K562 (cell line): ENCODE measurements around the gene ARV1. TPM values are rescaled to one million over a fixed set of nuclear protein-coding genes. Genes with fewer than 3 reads are reported as not detected.
A peak's percentile ranks its signal among the peaks of the same experiment; 100 is the strongest.

ENCODE experiments used
- ATAC-seq: fragments of 200-7000 bp; cut with Tn5 transposase; 3 replicates; pipeline ENCODE4 v1.9.1; 2020; ENCODE audit warnings: moderate library complexity
- BruUV-seq: library from RNA; stranded (reverse); fragments of 400-500 nt; replicated peaks from 2 replicates; lab custom pipeline; 2021; lab: Mats Ljungman, UMichigan
- CTCF ChIA-PET: fragments of 300-600 bp; formaldehyde crosslinking; extraction: SDS; loops from one replicate; lab custom pipeline; 2021; ENCODE audit warnings: low intra/inter-chr PET ratio; lab: Yijun Ruan, JAX
- POLR2A ChIA-PET: fragments of 300-600, 350-650 bp; sonication (Branson Sonifier 250); formaldehyde crosslinking; extraction: SDS; loops from one replicate; lab custom pipeline; 2021; ENCODE audit warnings: antibody characterized with exemption, inconsistent platforms; lab: Yijun Ruan, JAX
- DNase-seq, 4 experiments: peaks; one replicate each; pipeline versions ENCODE4 v3.0.0 to v3.0.0-alpha.2; 2011 to 2018; ENCODE audit warnings: low spot score in 3 of 4, mixed read lengths in 3 of 4; ENCODE audit errors: extremely low read depth in 1 of 4
- FAIRE-seq: peaks from 2 replicates; lab custom pipeline; 2011; peaks lifted over from hg19 to GRCh38; lab: Jason Lieb, UNC
- H2AFZ ChIP-seq: 2 replicates; pipeline ENCODE4 v1.6.0; 2011; ENCODE audit warnings: low read depth, low read length, control low read depth, inconsistent platforms
- H3K27ac ChIP-seq: fragments of 200-600 bp; 3 replicates; pipeline ENCODE4 v1.8.0; 2011; ENCODE audit warnings: low read depth, mild to moderate bottlenecking, control low read depth, inconsistent platforms, low read length, moderate library complexity, mixed read lengths; ENCODE audit errors: extremely low read depth
- H3K27me3 ChIP-seq, 2 experiments: fragments of 300-600 bp in 1 of 2; 2 replicates in 1 of 2; 3 replicates in 1 of 2; pipeline versions ENCODE4 v1.6.0 to v1.8.0; 2011; ENCODE audit warnings: inconsistent platforms in 2 of 2, low read length in 2 of 2, mild to moderate bottlenecking in 1 of 2, mixed read lengths in 1 of 2, moderate library complexity in 1 of 2; ENCODE audit not compliant: control insufficient read depth in 2 of 2, insufficient read depth in 2 of 2
- H3K36me3 ChIP-seq: fragments of 300-600 bp; 3 replicates; pipeline ENCODE4 v1.8.0; 2011; ENCODE audit warnings: mild to moderate bottlenecking, low read length, inconsistent platforms; ENCODE audit not compliant: control insufficient read depth, insufficient read depth
- H3K4me1 ChIP-seq, 2 experiments: fragments of 200-600 bp in 1 of 2; replicated peaks in 1 of 2; 2 replicates in 1 of 2; 3 replicates in 1 of 2; pipeline versions ENCODE4 v1.5.1 to v1.8.0; 2011; ENCODE audit warnings: inconsistent platforms in 2 of 2, low read length in 2 of 2, mild to moderate bottlenecking in 1 of 2, mixed read lengths in 1 of 2, moderate library complexity in 1 of 2; ENCODE audit not compliant: control insufficient read depth in 2 of 2, insufficient read depth in 2 of 2
- H3K4me2 ChIP-seq: 2 replicates; pipeline ENCODE4 v1.6.1; 2011; ENCODE audit warnings: low read length, control low read depth, inconsistent platforms, mixed read lengths; ENCODE audit not compliant: insufficient read depth
- H3K4me3 ChIP-seq: fragments of 200-600 bp; sonication (generic), shearing (Covaris generic); 2 replicates; pipeline ENCODE4 v1.5.1; 2016; ENCODE audit warnings: control low read depth, inconsistent platforms
- H3K79me2 ChIP-seq: fragments of 200-600 bp; 3 replicates; pipeline ENCODE4 v1.8.0; 2011; ENCODE audit warnings: low read length, inconsistent platforms; ENCODE audit not compliant: control insufficient read depth, insufficient read depth
- H3K9ac ChIP-seq, 2 experiments: 2 replicates each; pipeline versions ENCODE4 v1.6.0 to v1.6.1; 2011; ENCODE audit warnings: low read depth in 2 of 2, low read length in 2 of 2, control low read depth in 1 of 2, inconsistent platforms in 1 of 2, mild to moderate bottlenecking in 1 of 2, mixed read lengths in 1 of 2; ENCODE audit not compliant: insufficient read depth in 1 of 2
- H3K9me1 ChIP-seq: one replicate; pipeline ENCODE4 v1.6.0; 2011; ENCODE audit warnings: inconsistent platforms, mild to moderate bottlenecking, low read length, moderate library complexity; ENCODE audit not compliant: control insufficient read depth, insufficient read depth
- H3K9me3 ChIP-seq: replicated peaks from 2 replicates; pipeline ENCODE4 v1.5.1; 2011; ENCODE audit warnings: low read depth, low read length, inconsistent platforms; ENCODE audit not compliant: control insufficient read depth, insufficient read depth
- H4K20me1 ChIP-seq: replicated peaks from 2 replicates; pipeline ENCODE4 v1.6.1; 2011; ENCODE audit warnings: low read length, inconsistent platforms, mixed read lengths; ENCODE audit not compliant: control insufficient read depth, insufficient read depth
- BHLHE40 ChIP-seq: IDR thresholded peaks from 2 replicates; pipeline ENCODE4 v1.6.1; 2011; ENCODE audit warnings: low read length, improper control_type of control experiment
- CBX3 ChIP-seq, 2 experiments: IDR thresholded peaks; 1 replicate in 1 of 2; 2 replicates in 1 of 2; pipeline ENCODE4 v1.6.1; 2012; ENCODE audit warnings: inconsistent platforms in 2 of 2, low read length in 2 of 2, borderline replicate concordance in 1 of 2, control low read depth in 1 of 2
- HSF4 ChIP-seq: fragments of 250-450 bp; sonication (Bioruptor Pico); IDR thresholded peaks from 2 replicates; pipeline ENCODE4 v2.1.2; 2022; ENCODE audit warnings: mild to moderate bottlenecking, moderate library complexity, borderline replicate concordance
- NFIX ChIP-seq: fragments of 250-450 bp; sonication (Bioruptor Pico); IDR thresholded peaks from 2 replicates; pipeline ENCODE4 v1.4.0; 2020; ENCODE audit warnings: low read depth, mild to moderate bottlenecking, moderate library complexity
- POLR2G ChIP-seq: fragments of 200-400 bp; formaldehyde crosslinking; IDR thresholded peaks from 2 replicates; pipeline ENCODE4 v1.6.1; 2017; ENCODE audit warnings: low read depth, mild to moderate bottlenecking, antibody characterized with exemption, low read length, moderate library complexity
- RBFOX2 ChIP-seq: fragments of 200-400 bp; formaldehyde crosslinking; IDR thresholded peaks from 2 replicates; pipeline ENCODE4 v1.6.1; 2017; ENCODE audit warnings: low read depth, mild to moderate bottlenecking, low read length, moderate library complexity
- RBM39 ChIP-seq: fragments of 200-400 bp; formaldehyde crosslinking; optimal IDR thresholded peaks from 2 replicates; pipeline ENCODE3; 2018; ENCODE audit warnings: low read depth, low read length
- SRSF9 ChIP-seq: fragments of 200-400 bp; formaldehyde crosslinking; IDR thresholded peaks from 2 replicates; pipeline ENCODE4 v1.6.1; 2017; ENCODE audit warnings: low read depth, low read length, borderline replicate concordance
- ZNF347 ChIP-seq: fragments of 450-650 bp; formaldehyde crosslinking; IDR thresholded peaks from 2 replicates; pipeline ENCODE4 v1.4.0; 2020; ENCODE audit warnings: low read depth, mild to moderate bottlenecking, moderate library complexity
- ZNF41 ChIP-seq: fragments of 250-450 bp; sonication (Bioruptor Pico); conservative IDR thresholded peaks from 2 replicates; pipeline ENCODE4 v1.4.0; 2020; ENCODE audit warnings: mild to moderate bottlenecking
- WGBS: fragments of 100-300 bp; shearing (Covaris generic); methylation state at CpG from one replicate; pipeline ENCODE4 v1.1.6; 2016; ENCODE audit warnings: low coverage, mixed read lengths; ENCODE audit not compliant: insufficient coverage; ENCODE audit errors: missing lambda C conversion rate; 5-methylcytosine and 5-hydroxymethylcytosine counted together
- in situ Hi-C: fragments of 300-500 bp; cut with MboI; formaldehyde crosslinking; loops from 4 replicates; pipeline ENCODE4 v1.15.0; 2018; ENCODE audit warnings: inconsistent platforms, mixed read lengths
- intact Hi-C: fragments of 100-400 bp; cut with micrococcal nuclease; formaldehyde crosslinking; loops from 2 replicates; pipeline ENCODE4 v1.14.2; 2022
- polyA plus RNA-seq, 8 experiments: library from polyadenylated mRNA; depleted of rRNA in 4 of 8; stranded (reverse) in 5 of 8; unstranded in 3 of 8; fragments of >200 nt; fragmentation: Nextera tagmentation in 2 of 8; fragmentation: Illumina TruSeq in 1 of 8; extraction: Ambion mirVana in 2 of 8; extraction: Trizol in 1 of 8; gene quantifications; 2 replicates each; pipeline versions ENCODE4 v1.2.1 to v1.2.3, GENCODE V29; 2011 to 2014; ENCODE audit warnings: inconsistent platforms in 1 of 8, missing spikeins in 1 of 8
- total RNA-seq, 7 experiments: library from RNA; depleted of rRNA in 6 of 7; stranded (reverse); fragments of >200 nt in 6 of 7; fragmentation: Illumina TruSeq in 2 of 7; extraction: Trizol in 2 of 7; gene quantifications; 2 replicates each; pipeline versions ENCODE4 v1.2.1 to v1.2.3, GENCODE V29; 2011 to 2021; ENCODE audit warnings: low replicate concordance in 1 of 7
- TF ChIP-seq, protein P1 (sequence below): fragments of 450-650 bp; IDR thresholded peaks from 2 replicates; pipeline ENCODE4 v1.7.1; 2018; ENCODE audit warnings: mild to moderate bottlenecking, low read depth; ENCODE audit not compliant: partially characterized antibody
- TF ChIP-seq, protein P2 (sequence below): fragments of 450-650 bp; formaldehyde crosslinking; IDR thresholded peaks from 2 replicates; pipeline ENCODE4 v1.4.0; 2020; ENCODE audit warnings: mild to moderate bottlenecking

The ARV1 gene
- total and polyA plus RNA-seq, 9 of the 15 experiments (the other 6 are each of a cell fraction or from before 2014, with no cell fraction given): 54.8 to 139 (median 74.0) TPM

DNA sequence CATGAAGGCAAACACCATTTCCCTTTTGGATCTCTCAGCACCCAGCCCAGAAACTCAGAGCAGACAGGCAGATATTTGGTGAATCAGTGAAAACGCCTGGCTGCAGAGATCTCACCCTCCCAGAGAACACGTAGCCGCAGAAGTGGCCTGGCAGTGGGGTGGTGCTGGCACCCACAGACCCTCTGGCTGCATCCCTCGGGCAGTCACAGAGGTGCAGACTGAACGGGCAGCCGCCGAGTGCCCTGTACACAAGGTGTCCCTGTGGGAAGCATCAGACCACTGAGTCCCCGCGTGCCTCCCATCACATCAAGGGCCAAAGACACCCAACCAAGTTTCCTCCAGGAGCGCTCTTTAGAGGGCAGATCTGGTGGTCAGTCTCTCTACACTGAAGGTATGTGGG is 49.1 kb downstream of the ARV1 start:
- BruUV-seq: no TSS peak
- Histone ChIP-seq H3K36me3 (peaks cover 31% of the 10 kb centered on the region; the same call in 1 of the 3 replicates), H3K9me3 (no peaks in the 10 kb centered on the region), H3K4me3 (no peak overlapping the region), H3K4me1 (peaks cover 3 to 6% of the 10 kb centered on the region in 2 experiments), H3K27me3 (no peaks in the 10 kb centered on the region), H3K9ac (peak overlapping the region in 1 of 2 experiments; percentile 19; a peak in 1 of 4 replicates), H4K20me1 (peaks cover 18% of the 10 kb centered on the region; the same call in 1 of the 2 replicates), H3K27ac (no peak overlapping the region), H3K4me2 (no peak overlapping the region), H3K9me1 (no peaks in the 10 kb centered on the region), H3K79me2 (peaks cover 49% of the 10 kb centered on the region), H2AFZ (no peak overlapping the region)
- ChIA-PET CTCF (no interaction called here), POLR2A (interaction anchor here (0.6 to 2.0 kb wide), 3 partner anchors 10 to 261 kb away, joined by 3 to 9 read pairs (median 3); no protein-coding TSS in a partner anchor)
- FAIRE-seq (no peak), ATAC-seq (no peak), DNase-seq (no peak)
- in situ Hi-C loops (no loop called here), intact Hi-C loops (no loop called here)
- 81% methylated on average over 10 of the region's 10 CpGs for WGBS
- TF ChIP-seq CBX3 (IDR thresholded peaks at IDR 0.05; ENCODE audit: borderline replicate concordance in 1 of 2, low read length in 2 of 2) (no peak), POLR2G (peak; percentile 70), SRSF9 (no peak), ZNF41 (CRISPR knock-in tag) (no peak), RBM39 (no peak), RBFOX2 (peak; percentile 38; the same call in 1 of the 2 replicates), HSF4 (CRISPR knock-in tag) (no peak), ZNF347 (no peak), NFIX (CRISPR knock-in tag) (no peak), BHLHE40 (no peak)
- TF ChIP-seq, protein P1, sequence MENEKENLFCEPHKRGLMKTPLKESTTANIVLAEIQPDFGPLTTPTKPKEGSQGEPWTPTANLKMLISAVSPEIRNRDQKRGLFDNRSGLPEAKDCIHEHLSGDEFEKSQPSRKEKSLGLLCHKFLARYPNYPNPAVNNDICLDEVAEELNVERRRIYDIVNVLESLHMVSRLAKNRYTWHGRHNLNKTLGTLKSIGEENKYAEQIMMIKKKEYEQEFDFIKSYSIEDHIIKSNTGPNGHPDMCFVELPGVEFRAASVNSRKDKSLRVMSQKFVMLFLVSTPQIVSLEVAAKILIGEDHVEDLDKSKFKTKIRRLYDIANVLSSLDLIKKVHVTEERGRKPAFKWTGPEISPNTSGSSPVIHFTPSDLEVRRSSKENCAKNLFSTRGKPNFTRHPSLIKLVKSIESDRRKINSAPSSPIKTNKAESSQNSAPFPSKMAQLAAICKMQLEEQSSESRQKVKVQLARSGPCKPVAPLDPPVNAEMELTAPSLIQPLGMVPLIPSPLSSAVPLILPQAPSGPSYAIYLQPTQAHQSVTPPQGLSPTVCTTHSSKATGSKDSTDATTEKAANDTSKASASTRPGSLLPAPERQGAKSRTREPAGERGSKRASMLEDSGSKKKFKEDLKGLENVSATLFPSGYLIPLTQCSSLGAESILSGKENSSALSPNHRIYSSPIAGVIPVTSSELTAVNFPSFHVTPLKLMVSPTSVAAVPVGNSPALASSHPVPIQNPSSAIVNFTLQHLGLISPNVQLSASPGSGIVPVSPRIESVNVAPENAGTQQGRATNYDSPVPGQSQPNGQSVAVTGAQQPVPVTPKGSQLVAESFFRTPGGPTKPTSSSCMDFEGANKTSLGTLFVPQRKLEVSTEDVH: no peak
- TF ChIP-seq, protein P2, sequence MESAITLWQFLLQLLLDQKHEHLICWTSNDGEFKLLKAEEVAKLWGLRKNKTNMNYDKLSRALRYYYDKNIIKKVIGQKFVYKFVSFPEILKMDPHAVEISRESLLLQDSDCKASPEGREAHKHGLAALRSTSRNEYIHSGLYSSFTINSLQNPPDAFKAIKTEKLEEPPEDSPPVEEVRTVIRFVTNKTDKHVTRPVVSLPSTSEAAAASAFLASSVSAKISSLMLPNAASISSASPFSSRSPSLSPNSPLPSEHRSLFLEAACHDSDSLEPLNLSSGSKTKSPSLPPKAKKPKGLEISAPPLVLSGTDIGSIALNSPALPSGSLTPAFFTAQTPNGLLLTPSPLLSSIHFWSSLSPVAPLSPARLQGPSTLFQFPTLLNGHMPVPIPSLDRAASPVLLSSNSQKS: no peak
